SK-N-SH (cell line): Measurements from ENCODE around the gene ERMARD. TPM values are rescaled to one million over a fixed set of nuclear protein-coding genes. Genes with fewer than 3 reads are reported as not detected.

Source experiments
- CTCF ChIA-PET: fragments of 300-600, 350-600 bp; formaldehyde crosslinking; extraction: SDS; loops from one replicate; lab custom pipeline; 2021; lab: Yijun Ruan, JAX
- POLR2A ChIA-PET: fragments of 350-600 bp; sonication (Branson Sonifier 250); formaldehyde crosslinking; extraction: SDS; loops from one replicate; lab custom pipeline; 2020; ENCODE audit warnings: antibody characterized with exemption, inconsistent platforms; lab: Yijun Ruan, JAX
- DNase-seq: peaks from one replicate; pipeline ENCODE4 v3.0.0; 2012
- H2AFZ ChIP-seq: fragments of 200-600 bp; sonication (generic); 2 replicates; pipeline ENCODE4 v1.8.1; 2016; ENCODE audit warnings: antibody characterized with exemption, mild to moderate bottlenecking, low read depth
- H3F3A ChIP-seq: fragments of 200-600 bp; sonication (generic); replicated peaks from 2 replicates; pipeline ENCODE3; 2016; ENCODE audit warnings: antibody characterized with exemption, mild to moderate bottlenecking; ENCODE audit not compliant: insufficient read depth
- H3K27ac ChIP-seq, 2 experiments: fragments of 200-500 bp in 1 of 2; fragments of 200-600 bp in 1 of 2; sonication (Bioruptor generic) in 1 of 2; sonication (generic), shearing (Covaris generic) in 1 of 2; 2 replicates each; pipeline versions ENCODE4 v1.5.1 to v1.6.1; 2014 to 2016; ENCODE audit warnings: low read depth in 2 of 2, inconsistent platforms in 1 of 2, low read length in 1 of 2, mild to moderate bottlenecking in 1 of 2, mixed read lengths in 1 of 2
- H3K27me3 ChIP-seq: fragments of 200-600 bp; sonication (generic), shearing (Covaris generic); 2 replicates; pipeline ENCODE4 v1.6.1; 2016; ENCODE audit warnings: mixed run types; ENCODE audit not compliant: insufficient read depth
- H3K36me3 ChIP-seq, 2 experiments: fragments of 200-500 bp in 1 of 2; fragments of 200-600 bp in 1 of 2; sonication (Bioruptor generic) in 1 of 2; sonication (generic) in 1 of 2; replicated peaks in 1 of 2; 2 replicates each; pipeline versions ENCODE3 to v1.5.1; 2014 to 2016; ENCODE audit warnings: low read length in 1 of 2, mild to moderate bottlenecking in 1 of 2; ENCODE audit not compliant: insufficient read depth in 2 of 2, control insufficient read depth in 1 of 2
- H3K4me1 ChIP-seq, 2 experiments: fragments of 200-500 bp in 1 of 2; fragments of 200-600 bp in 1 of 2; sonication (Bioruptor generic) in 1 of 2; sonication (generic), shearing (Covaris generic) in 1 of 2; 2 replicates each; pipeline versions ENCODE4 v1.5.1 to v1.6.1; 2014 to 2016; ENCODE audit warnings: low read depth in 1 of 2, low read length in 1 of 2, mixed run types in 1 of 2; ENCODE audit not compliant: insufficient read depth in 2 of 2, control insufficient read depth in 1 of 2
- H3K4me2 ChIP-seq: fragments of 200-600 bp; sonication (generic), shearing (Covaris generic); 2 replicates; pipeline ENCODE4 v1.6.1; 2017; ENCODE audit warnings: mixed run types
- H3K4me3 ChIP-seq, 2 experiments: fragments of 200-500 bp in 1 of 2; fragments of 200-600 bp in 1 of 2; sonication (Bioruptor generic) in 1 of 2; sonication (generic), shearing (Covaris generic) in 1 of 2; 2 replicates each; pipeline versions ENCODE4 v1.5.1 to v1.8.1; 2014 to 2016; ENCODE audit warnings: low read depth in 2 of 2, inconsistent platforms in 1 of 2, low read length in 1 of 2, mild to moderate bottlenecking in 1 of 2, mixed read lengths in 1 of 2, moderate library complexity in 1 of 2
- H3K79me2 ChIP-seq: fragments of 200-600 bp; sonication (generic); 2 replicates; pipeline ENCODE4 v1.8.1; 2017; ENCODE audit warnings: mild to moderate bottlenecking; ENCODE audit not compliant: insufficient read depth
- H3K9ac ChIP-seq: fragments of 200-600 bp; sonication (generic); 2 replicates; pipeline ENCODE4 v1.6.1; 2017; ENCODE audit warnings: mixed run types
- H3K9me2 ChIP-seq: fragments of 200-600 bp; sonication (generic); 2 replicates; pipeline ENCODE4 v1.6.1; 2017; ENCODE audit warnings: mixed run types
- H3K9me3 ChIP-seq: fragments of 200-600 bp; sonication (generic); 2 replicates; pipeline ENCODE4 v1.6.1; 2017; ENCODE audit warnings: mixed run types, mild to moderate bottlenecking, moderate library complexity
- H4K20me1 ChIP-seq: fragments of 200-600 bp; sonication (generic); 2 replicates; pipeline ENCODE4 v1.6.1; 2017; ENCODE audit warnings: mild to moderate bottlenecking, mixed run types; ENCODE audit not compliant: insufficient read depth
- CHD2 ChIP-seq: fragments of 150-350 bp; IDR thresholded peaks from 2 replicates; pipeline ENCODE4 v1.6.1; 2018; ENCODE audit warnings: low read length; ENCODE audit not compliant: partially characterized antibody
- ELF1 ChIP-seq: IDR thresholded peaks from 2 replicates; pipeline ENCODE4 v1.4.0; 2012
- EZH2phosphoT487 ChIP-seq: fragments of 200-600 bp; sonication (generic); IDR thresholded peaks from 2 replicates; pipeline ENCODE4 v1.6.1; 2017; ENCODE audit warnings: low read depth, mixed run types, mild to moderate bottlenecking, antibody characterized with exemption, moderate library complexity, borderline replicate concordance
- FOXJ3 ChIP-seq: sonication (generic); formaldehyde crosslinking; IDR thresholded peaks from 2 replicates; pipeline ENCODE4 v1.5.1; 2020; ENCODE audit warnings: mild to moderate bottlenecking, missing genetic modification reagents
- FOXM1 ChIP-seq: IDR thresholded peaks from 2 replicates; pipeline ENCODE4 v1.4.0; 2012; ENCODE audit warnings: low read depth, mild to moderate bottlenecking
- JUND ChIP-seq: IDR thresholded peaks from 2 replicates; pipeline ENCODE4 v1.4.0; 2012
- MEF2A ChIP-seq: IDR thresholded peaks from 2 replicates; pipeline ENCODE4 v1.4.0; 2012; ENCODE audit warnings: low read depth, borderline replicate concordance
- MXI1 ChIP-seq: IDR thresholded peaks from 2 replicates; pipeline ENCODE4 v1.6.1; 2012; ENCODE audit warnings: mild to moderate bottlenecking, low read depth, low read length, improper control_type of control experiment
- NFIC ChIP-seq: IDR thresholded peaks from 2 replicates; pipeline ENCODE4 v1.4.0; 2012; ENCODE audit warnings: borderline replicate concordance
- NRF1 ChIP-seq: IDR thresholded peaks from 2 replicates; pipeline ENCODE4 v1.6.1; 2012; ENCODE audit warnings: low read depth, mild to moderate bottlenecking, low read length
- POLR2AphosphoS5 ChIP-seq: IDR thresholded peaks from 2 replicates; pipeline ENCODE4 v1.6.1; 2012; ENCODE audit warnings: low read depth, low read length
- REST ChIP-seq: IDR thresholded peaks from 2 replicates; pipeline ENCODE4 v1.6.1; 2012; ENCODE audit warnings: mild to moderate bottlenecking, low read depth, low read length, moderate library complexity
- TCF12 ChIP-seq: IDR thresholded peaks from 2 replicates; pipeline ENCODE4 v1.4.0; 2012
- TEAD4 ChIP-seq: IDR thresholded peaks from 2 replicates; pipeline ENCODE4 v1.4.0; 2012; ENCODE audit warnings: mild to moderate bottlenecking, borderline replicate concordance; ENCODE audit not compliant: insufficient read depth
- WGBS: methylation state at CpG from one replicate; pipeline ENCODE4 v1.1.6; 2017; ENCODE audit warnings: low lambda C conversion rate; 5-methylcytosine and 5-hydroxymethylcytosine counted together
- polyA plus RNA-seq, 3 experiments: library from polyadenylated mRNA; depleted of rRNA; stranded (reverse); fragments of >200 nt; gene quantifications; 2 replicates each; pipeline ENCODE4 v1.2.3, GENCODE V29; 2012
- TF ChIP-seq, protein P1 (sequence below): IDR thresholded peaks from 2 replicates; pipeline ENCODE4; 2012

Gene ERMARD
- polyA plus RNA-seq, 1 of the 3 experiments (the other 2 are of a cell fraction), result 43.2 TPM

DNA sequence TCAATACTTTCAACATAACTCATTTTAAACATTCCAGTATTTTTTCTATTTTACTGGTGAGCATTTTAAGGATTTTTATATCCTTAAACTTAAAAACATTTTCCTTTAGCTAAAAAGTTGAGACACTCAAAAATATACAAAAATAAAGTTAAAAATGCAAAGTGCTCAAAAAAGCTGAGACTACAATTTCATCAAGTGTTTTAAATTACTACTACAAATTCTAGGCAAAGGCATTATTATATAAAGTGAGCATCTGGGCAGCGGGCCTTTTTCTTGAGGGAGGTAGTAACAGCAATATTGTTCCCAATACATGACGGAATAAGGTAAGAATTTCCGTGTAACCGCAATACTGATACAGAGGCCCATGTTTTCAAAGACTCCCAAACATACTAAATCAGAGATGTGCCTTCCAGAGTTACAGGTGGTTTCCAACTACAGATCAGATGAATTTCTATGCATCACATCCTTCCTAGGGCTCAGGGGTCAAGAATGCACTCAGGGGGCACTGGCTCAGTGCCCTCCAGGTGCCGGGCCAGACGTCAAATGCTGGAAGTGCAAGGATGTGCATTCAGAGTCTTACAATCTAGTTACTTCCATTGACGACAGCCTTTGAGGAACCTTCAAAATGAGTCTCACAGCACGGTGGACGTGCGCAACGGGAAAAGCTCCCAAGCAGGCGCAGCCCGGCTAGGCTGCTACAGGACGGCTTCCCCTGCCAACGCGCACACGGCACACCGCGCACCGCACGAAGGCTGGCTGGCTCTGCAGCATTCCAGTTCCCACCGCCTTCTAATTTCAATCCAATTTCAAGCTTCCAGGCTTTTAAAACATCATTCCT, 28.8 kb upstream of the ERMARD start:
- CTCF ChIA-PET, result interaction anchor here (0.6 to 2.6 kb wide), 4 partner anchors 14 to 73 kb away, joined by 3 to 12 read pairs (median 6); no protein-coding TSS in a partner anchor
- POLR2A ChIA-PET, result interaction anchor here (1.1 to 2.4 kb wide), 2 partner anchors 21 to 29 kb away, joined by 4 to 14 read pairs; partner anchors contain the start of genes C6orf120, DYNLT2, ERMARD and WDR27
- peaks cover 19% of the 10 kb centered on the region for H3F3A ChIP-seq

More for the DNA sequence above, 28.8 kb upstream of the ERMARD start:
- peak overlapping the region; percentile 91 for H3K4me2 ChIP-seq
- H3K9me3 ChIP-seq, result no peaks in the 10 kb centered on the region
- peaks cover 15 to 19% of the 10 kb centered on the region in 2 experiments; a peak in 3 of 4 replicates for H3K4me1 ChIP-seq
- H3K9ac ChIP-seq, result peak overlapping the region; percentile 68
- WGBS, result 5% methylated on average over 19 of the region's 22 CpGs
- H3K79me2 ChIP-seq, result peaks cover 59% of the 10 kb centered on the region
- TF ChIP-seq FOXM1 (no peak), JUND (peak; percentile 26; the same call in 1 of the 2 replicates), NRF1 (no peak; the same call in 1 of the 2 replicates), CHD2 (peak; percentile 21), REST (no peak), TCF12 (peak; percentile 73), MEF2A (no peak), POLR2AphosphoS5 (no peak), TEAD4 (peak; percentile 59; the same call in 1 of the 2 replicates), NFIC (peak; percentile 53; the same call in 1 of the 2 replicates), ELF1 (no peak), EZH2phosphoT487 (no peak), FOXJ3 (CRISPR knock-in tag) (no peak), MXI1 (0 out of 2 replicates have a peak, but pooled peaks have one; percentile 40)
- TF ChIP-seq, protein P1, sequence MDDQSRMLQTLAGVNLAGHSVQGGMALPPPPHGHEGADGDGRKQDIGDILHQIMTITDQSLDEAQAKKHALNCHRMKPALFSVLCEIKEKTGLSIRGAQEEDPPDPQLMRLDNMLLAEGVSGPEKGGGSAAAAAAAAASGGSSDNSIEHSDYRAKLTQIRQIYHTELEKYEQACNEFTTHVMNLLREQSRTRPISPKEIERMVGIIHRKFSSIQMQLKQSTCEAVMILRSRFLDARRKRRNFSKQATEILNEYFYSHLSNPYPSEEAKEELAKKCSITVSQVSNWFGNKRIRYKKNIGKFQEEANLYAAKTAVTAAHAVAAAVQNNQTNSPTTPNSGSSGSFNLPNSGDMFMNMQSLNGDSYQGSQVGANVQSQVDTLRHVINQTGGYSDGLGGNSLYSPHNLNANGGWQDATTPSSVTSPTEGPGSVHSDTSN, result peak; percentile 31
- no peaks in the 10 kb centered on the region for H3K27me3 ChIP-seq
- H3K36me3 ChIP-seq, result peaks cover 3 to 6% of the 10 kb centered on the region in 2 experiments
- peaks cover 23% of the 10 kb centered on the region for H4K20me1 ChIP-seq
- peak overlapping the region; percentile 56 to 74; a peak in 3 of 4 replicates for H3K27ac ChIP-seq
- peak; percentile 47 for DNase-seq
- peak overlapping the region; percentile 14; the same call in 1 of the 2 replicates for H2AFZ ChIP-seq
- H3K4me3 ChIP-seq, result peak overlapping the region; percentile 65 to 82
- no peaks in the 10 kb centered on the region for H3K9me2 ChIP-seq
